ENCODE measurements around the gene PPARA.

Gene PPARA

DNA sequence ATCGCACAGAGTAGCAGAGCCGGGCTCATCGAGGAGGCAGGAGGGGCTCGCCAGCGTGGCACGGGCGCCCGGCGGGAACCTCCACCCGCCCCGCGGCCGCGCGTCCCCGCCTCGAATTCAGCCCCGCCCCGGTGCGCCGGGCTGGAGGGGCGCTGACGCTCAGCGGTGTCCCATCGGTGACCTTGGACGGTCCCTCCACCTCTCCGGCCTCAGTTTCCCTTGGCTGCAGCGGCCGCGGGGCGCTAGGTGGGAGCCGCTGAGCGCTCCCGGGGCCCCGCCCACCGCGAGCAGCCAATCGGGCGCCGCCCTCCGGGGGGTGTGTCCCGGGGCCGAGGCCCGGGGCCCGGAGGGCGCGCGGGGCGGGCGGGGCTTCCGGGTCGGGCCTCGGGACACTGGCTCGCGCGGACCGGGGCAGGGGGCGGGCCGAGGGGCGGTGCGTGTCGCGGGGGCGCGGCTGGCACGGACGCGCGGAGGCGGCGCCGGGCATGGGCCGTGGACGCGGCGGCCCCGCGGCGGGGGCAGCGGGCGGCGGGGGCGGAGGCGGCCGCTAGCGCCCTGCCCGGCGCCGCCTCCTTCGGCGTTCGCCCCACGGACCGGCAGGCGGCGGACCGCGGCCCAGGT, at the start of gene PPARA:
PPARA (plus strand) TSS at position 493 of the 621 bp plus-strand sequence. CDS start 47,858 bp downstream, outside the sequence.
- peak; percentile 75 for DNase-seq (ENCODE audit: low read depth)

DNA sequence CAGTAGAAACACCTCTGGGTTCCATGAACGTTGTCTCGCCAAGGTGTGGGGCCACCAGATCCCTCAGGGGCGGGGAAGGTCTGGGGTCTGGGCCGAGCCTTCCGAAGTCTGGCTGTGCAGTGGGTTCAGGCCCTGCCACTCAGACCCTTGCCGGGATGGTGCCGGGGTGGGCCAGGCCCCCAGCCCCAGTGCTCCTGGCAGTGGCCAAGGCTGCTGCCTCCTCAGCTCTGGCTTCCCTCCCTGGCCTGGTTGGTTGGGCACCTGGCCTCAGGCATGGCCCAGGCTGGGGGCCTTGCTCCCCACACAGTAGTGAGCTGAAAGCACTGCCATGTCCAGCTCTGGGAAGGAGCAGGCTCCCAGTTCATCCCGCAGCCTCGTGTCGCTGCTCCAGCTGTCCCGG, 48.2 kb upstream of the PPARA start:
- DNase-seq (ENCODE audit: low read depth), result no peak

DNA sequence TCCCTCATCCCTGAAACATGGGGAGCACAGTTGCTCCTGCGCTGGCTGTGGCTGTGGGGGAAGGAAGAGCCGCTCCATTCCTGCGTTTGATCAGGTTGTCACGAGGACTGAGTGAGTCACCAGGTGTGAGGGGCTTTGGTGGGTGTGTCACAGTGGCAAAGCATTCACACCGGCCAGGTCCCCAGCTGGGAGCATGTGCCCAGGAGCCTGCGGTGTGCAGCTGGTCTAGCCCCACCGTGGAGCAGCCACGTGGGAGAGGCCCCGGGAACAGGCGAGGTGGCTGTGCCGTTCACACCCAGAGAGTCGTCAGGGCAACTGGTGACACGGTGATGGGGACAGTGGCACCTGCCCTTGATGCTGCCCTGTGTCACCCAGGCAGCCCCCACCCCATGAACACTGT, 47.6 kb upstream of the PPARA start:
- DNase-seq (ENCODE audit: low read depth), result no peak

GRCh38 chr22:46103181-46103580, 47.1 kb upstream of the PPARA start:
- DNase-seq (ENCODE audit: low read depth), result no peak

GRCh38 chr22:46103664-46104063, 46.7 kb upstream of the PPARA start:
- no peak for DNase-seq (ENCODE audit: low read depth)

DNA sequence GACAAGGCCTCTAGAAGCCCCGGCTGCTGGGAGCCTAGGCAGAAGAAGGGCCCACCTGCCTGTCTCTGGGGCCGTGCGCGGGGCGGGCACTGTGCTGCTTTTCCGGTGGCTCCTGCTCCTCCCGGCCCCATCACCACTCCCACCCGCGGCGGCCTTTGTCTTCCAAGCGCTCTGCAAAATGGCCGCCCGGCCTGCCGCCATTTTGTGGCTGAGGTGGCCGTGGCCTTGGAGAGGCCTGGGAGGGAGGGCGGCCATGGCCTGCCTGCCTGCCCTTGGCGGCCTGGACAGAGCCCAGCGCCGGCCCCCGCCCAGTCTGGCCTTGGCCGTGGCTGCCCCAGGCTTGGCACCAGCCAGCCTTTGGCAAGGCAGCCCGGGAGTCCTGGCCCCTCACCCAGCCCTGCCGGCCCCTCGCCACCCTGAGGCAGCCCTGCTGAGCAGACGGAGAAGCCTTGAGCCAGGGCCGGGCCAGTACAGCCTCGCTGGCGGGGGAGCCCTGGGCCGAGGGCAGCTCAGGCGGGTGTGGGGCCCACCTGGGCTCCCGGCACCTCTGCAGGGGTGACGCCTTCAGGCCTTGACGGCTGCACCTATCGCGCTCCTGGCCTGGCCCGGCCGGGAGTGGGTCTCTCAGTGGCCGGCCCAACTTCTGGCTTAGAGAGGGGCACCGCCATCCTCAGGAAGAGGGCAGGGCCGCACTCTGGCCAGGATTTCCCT, 46.0 kb upstream of the PPARA start:
- DNase-seq (ENCODE audit: low read depth), result no peak

- DNase-seq (ENCODE audit: low read depth), result no peak
Measured at GRCh38 chr22:46104881-46105493, 45.3 kb upstream of the PPARA start.

DNA sequence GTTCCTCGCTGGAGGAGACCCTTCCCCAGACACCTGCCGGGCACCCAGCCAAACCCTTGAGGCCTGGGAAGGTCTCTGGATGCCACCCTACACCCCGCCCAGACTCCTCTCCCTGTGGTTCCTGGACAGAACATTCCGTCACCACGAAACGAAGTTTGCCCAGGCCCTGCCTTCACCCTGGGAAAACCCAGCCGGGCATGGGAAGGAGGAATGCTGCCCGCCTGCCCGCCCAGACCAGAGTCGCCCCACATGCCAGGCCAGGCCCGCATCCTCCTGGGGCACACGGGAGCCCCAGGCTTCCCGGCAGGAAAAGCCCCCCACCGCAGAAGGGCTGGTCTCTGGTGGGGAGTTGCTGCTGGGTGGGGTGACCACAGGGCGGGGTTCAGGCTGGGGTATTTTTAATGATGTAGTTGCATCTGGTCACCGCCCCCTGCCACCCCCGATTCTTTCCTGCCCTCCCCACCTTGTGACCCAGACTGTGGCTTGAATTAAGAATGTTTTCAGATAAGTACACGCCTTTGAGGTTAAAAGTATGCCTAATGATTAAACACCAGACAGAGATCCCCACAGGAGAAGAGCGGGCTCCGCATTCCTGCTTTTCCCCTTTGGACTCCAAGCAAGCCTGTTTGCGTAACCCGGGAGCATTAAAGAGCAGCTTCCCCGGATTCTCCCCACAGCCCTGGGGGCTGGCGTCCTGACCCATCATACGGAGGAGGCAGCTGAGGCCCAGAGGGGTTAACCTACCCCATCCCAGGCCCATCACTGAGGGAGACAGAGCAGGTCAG, 44.6 kb upstream of the PPARA start:
- DNase-seq (ENCODE audit: low read depth), result no peak

DNA sequence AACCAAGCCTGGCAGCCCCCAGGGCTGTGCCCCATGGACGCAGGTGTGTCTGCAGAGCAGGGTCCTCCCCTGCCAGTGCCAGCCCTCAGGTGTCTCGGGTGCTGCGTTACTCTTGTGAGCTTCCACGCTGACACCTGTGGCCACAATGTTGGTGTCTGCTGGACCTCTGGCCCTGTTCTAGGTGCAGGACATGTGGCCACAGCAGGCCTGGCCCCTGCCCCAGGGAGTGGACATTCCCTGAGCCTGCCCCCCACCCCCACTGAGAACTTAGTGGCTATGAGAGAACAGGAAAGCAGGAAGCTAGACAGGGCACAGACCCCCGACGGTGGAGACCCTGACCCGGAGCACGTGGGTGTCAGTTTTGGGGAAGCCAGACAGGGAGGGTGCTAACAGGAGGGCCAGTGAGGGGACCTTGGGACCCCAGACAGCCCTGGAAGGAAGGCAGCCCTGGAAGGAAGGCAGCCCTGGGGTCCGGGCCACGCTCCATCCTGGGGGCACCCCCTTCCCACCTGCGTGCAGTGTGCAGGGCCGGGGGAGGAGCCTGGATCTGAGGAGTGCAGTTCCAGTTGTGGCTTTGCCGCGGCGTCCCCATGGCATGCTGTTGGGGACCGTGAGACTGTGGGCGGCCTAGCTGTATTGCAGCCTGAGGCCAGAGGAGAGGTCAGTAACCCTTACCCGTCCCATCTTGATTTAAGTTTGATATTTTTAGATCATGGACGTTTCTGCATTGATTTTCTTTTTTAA, 43.9 kb upstream of the PPARA start:
- no peak for DNase-seq (ENCODE audit: low read depth)

GRCh38 chr22:46107089-46107664, 43.1 kb upstream of the PPARA start:
- no peak for DNase-seq (ENCODE audit: low read depth)

- DNase-seq (ENCODE audit: low read depth), result no peak
Measured at GRCh38 chr22:46107753-46108563, 42.4 kb upstream of the PPARA start.

- peak; percentile 70 for DNase-seq (ENCODE audit: low read depth)
Measured at GRCh38 chr22:46108564-46109473, 41.5 kb upstream of the PPARA start.

GRCh38 chr22:46109474-46110003, 40.8 kb upstream of the PPARA start:
- no peak for DNase-seq (ENCODE audit: low read depth)

GRCh38 chr22:46110215-46110614, 40.1 kb upstream of the PPARA start:
- peak; percentile 70 for DNase-seq (ENCODE audit: low read depth)

- no peak for DNase-seq (ENCODE audit: low read depth)
Measured at GRCh38 chr22:46111645-46112306, 38.5 kb upstream of the PPARA start.

- DNase-seq (ENCODE audit: low read depth), result no peak
Measured at GRCh38 chr22:46112405-46112804, 37.9 kb upstream of the PPARA start.

- DNase-seq (ENCODE audit: low read depth), result no peak
Measured at GRCh38 chr22:46113110-46113909, 37.0 kb upstream of the PPARA start.
